HEK293 (cell line): Measurements from ENCODE around the gene SORL1.

Experiments
- CTCF ChIA-PET: fragments of 350-600 bp; formaldehyde crosslinking; extraction: SDS; loops from one replicate; lab custom pipeline; 2021; ENCODE audit warnings: antibody characterized with exemption; lab: Yijun Ruan, JAX
- POLR2A ChIA-PET: fragments of 300-600 bp; formaldehyde crosslinking; extraction: SDS; loops from one replicate; lab custom pipeline; 2020; ENCODE audit warnings: antibody characterized with exemption, inconsistent platforms; lab: Yijun Ruan, JAX
- H3K27ac ChIP-seq: fragments of 200-500 bp; sonication (Bioruptor generic); 2 replicates; pipeline ENCODE4 v1.5.1; 2014; ENCODE audit warnings: low read depth, low read length, control low read depth, inconsistent platforms; ENCODE audit errors: extremely low read depth
- H3K36me3 ChIP-seq, 2 experiments: fragments of 200-500 bp in 1 of 2; sonication (Bioruptor generic) in 1 of 2; 1 replicate in 1 of 2; 2 replicates in 1 of 2; pipeline ENCODE4 v1.5.1; 2014 to 2017; ENCODE audit warnings: inconsistent platforms in 2 of 2, low read length in 2 of 2; ENCODE audit not compliant: control insufficient read depth in 2 of 2, insufficient read depth in 1 of 2
- H3K4me1 ChIP-seq: fragments of 200-500 bp; sonication (Bioruptor generic); 2 replicates; pipeline ENCODE4 v1.5.1; 2014; ENCODE audit warnings: mild to moderate bottlenecking, low read length, inconsistent platforms; ENCODE audit not compliant: control insufficient read depth, insufficient read depth
- H3K4me3 ChIP-seq: 2 replicates; pipeline ENCODE4 v1.5.1; 2011; ENCODE audit warnings: low read depth, mild to moderate bottlenecking, control low read depth, low read length, moderate library complexity
- H3K9me3 ChIP-seq: fragments of 200-500 bp; sonication (Bioruptor generic); 2 replicates; pipeline ENCODE4 v1.5.1; 2014; ENCODE audit warnings: low read depth, low read length, inconsistent platforms; ENCODE audit not compliant: control insufficient read depth, insufficient read depth
- EGR2 ChIP-seq: fragments of 450-650 bp; formaldehyde crosslinking; IDR thresholded peaks from 2 replicates; pipeline ENCODE4 v1.5.1; 2016; ENCODE audit warnings: low read depth, missing biosample characterization, missing genetic modification characterization
- MZF1 ChIP-seq: fragments of 450-650 bp; formaldehyde crosslinking; IDR thresholded peaks from 2 replicates; pipeline ENCODE4 v1.5.1; 2017; ENCODE audit warnings: missing biosample characterization, missing genetic modification characterization, borderline replicate concordance
- PRDM6 ChIP-seq: fragments of 450-650 bp; formaldehyde crosslinking; IDR thresholded peaks from 2 replicates; pipeline ENCODE4 v1.5.1; 2017; ENCODE audit warnings: missing biosample characterization, missing genetic modification characterization
- REST ChIP-seq: fragments of 450-650 bp; formaldehyde crosslinking; IDR thresholded peaks from 2 replicates; pipeline ENCODE4 v1.5.1; 2016; ENCODE audit warnings: missing biosample characterization, missing genetic modification characterization
- TRIM28 ChIP-seq: IDR thresholded peaks from 2 replicates; pipeline ENCODE4 v1.6.1; 2011; ENCODE audit warnings: low read length, control low read depth, borderline replicate concordance
- ZNF112 ChIP-seq: fragments of 450-650 bp; formaldehyde crosslinking; IDR thresholded peaks from 2 replicates; pipeline ENCODE4 v1.5.0; 2017; ENCODE audit warnings: missing biosample characterization, missing genetic modification characterization
- ZNF114 ChIP-seq: fragments of 450-650 bp; formaldehyde crosslinking; IDR thresholded peaks from 2 replicates; pipeline ENCODE4 v1.5.0; 2017; ENCODE audit warnings: missing biosample characterization, missing genetic modification characterization
- ZNF132 ChIP-seq: fragments of 450-650 bp; formaldehyde crosslinking; IDR thresholded peaks from 2 replicates; pipeline ENCODE4 v1.5.1; 2017; ENCODE audit warnings: missing biosample characterization, missing genetic modification characterization, borderline replicate concordance
- ZNF133 ChIP-seq: fragments of 450-650 bp; formaldehyde crosslinking; IDR thresholded peaks from 2 replicates; pipeline ENCODE4 v1.5.1; 2016; ENCODE audit warnings: missing biosample characterization, missing genetic modification characterization
- ZNF140 ChIP-seq: fragments of 450-650 bp; formaldehyde crosslinking; IDR thresholded peaks from 2 replicates; pipeline ENCODE4 v1.5.1; 2016; ENCODE audit warnings: missing biosample characterization, missing genetic modification characterization
- ZNF248 ChIP-seq: fragments of 450-650 bp; formaldehyde crosslinking; IDR thresholded peaks from 2 replicates; pipeline ENCODE4 v1.5.1; 2017; ENCODE audit warnings: missing biosample characterization, missing genetic modification characterization
- ZNF354C ChIP-seq: fragments of 450-650 bp; formaldehyde crosslinking; IDR thresholded peaks from 2 replicates; pipeline ENCODE4 v1.5.1; 2016; ENCODE audit warnings: missing biosample characterization, missing genetic modification characterization, low read depth, borderline replicate concordance
- ZNF521 ChIP-seq: fragments of 450-650 bp; formaldehyde crosslinking; IDR thresholded peaks from 2 replicates; pipeline ENCODE4 v1.5.1; 2017; ENCODE audit warnings: missing biosample characterization, mild to moderate bottlenecking, missing genetic modification characterization
- ZNF548 ChIP-seq: fragments of 450-650 bp; formaldehyde crosslinking; IDR thresholded peaks from 2 replicates; pipeline ENCODE4 v1.5.1; 2016; ENCODE audit warnings: missing biosample characterization, missing genetic modification characterization
- ZNF549 ChIP-seq: fragments of 450-650 bp; IDR thresholded peaks from 2 replicates; pipeline ENCODE4 v1.5.1; 2018; ENCODE audit warnings: missing biosample characterization, missing genetic modification characterization, mild to moderate bottlenecking, inconsistent platforms, moderate library complexity
- ZNF707 ChIP-seq: fragments of 450-650 bp; formaldehyde crosslinking; IDR thresholded peaks from 2 replicates; pipeline ENCODE4 v1.5.1; 2016; ENCODE audit warnings: missing biosample characterization, missing genetic modification characterization
- ZNF785 ChIP-seq: fragments of 450-650 bp; formaldehyde crosslinking; IDR thresholded peaks from 2 replicates; pipeline ENCODE4 v1.5.1; 2016; ENCODE audit warnings: missing biosample characterization, missing genetic modification characterization
- ZNF843 ChIP-seq: fragments of 450-650 bp; formaldehyde crosslinking; IDR thresholded peaks from 2 replicates; pipeline ENCODE4 v1.5.1; 2016; ENCODE audit warnings: missing biosample characterization, missing genetic modification characterization
- TF ChIP-seq, protein P1 (sequence below): fragments of 450-650 bp; formaldehyde crosslinking; IDR thresholded peaks from 2 replicates; pipeline ENCODE4 v1.5.1; 2016; ENCODE audit warnings: missing biosample characterization, missing genetic modification characterization, low read depth
- TF ChIP-seq, protein P2 (sequence below): fragments of 450-650 bp; formaldehyde crosslinking; IDR thresholded peaks from 2 replicates; pipeline ENCODE4 v1.5.0; 2017; ENCODE audit warnings: missing biosample characterization, missing genetic modification characterization, borderline replicate concordance

The SORL1 gene

DNA sequence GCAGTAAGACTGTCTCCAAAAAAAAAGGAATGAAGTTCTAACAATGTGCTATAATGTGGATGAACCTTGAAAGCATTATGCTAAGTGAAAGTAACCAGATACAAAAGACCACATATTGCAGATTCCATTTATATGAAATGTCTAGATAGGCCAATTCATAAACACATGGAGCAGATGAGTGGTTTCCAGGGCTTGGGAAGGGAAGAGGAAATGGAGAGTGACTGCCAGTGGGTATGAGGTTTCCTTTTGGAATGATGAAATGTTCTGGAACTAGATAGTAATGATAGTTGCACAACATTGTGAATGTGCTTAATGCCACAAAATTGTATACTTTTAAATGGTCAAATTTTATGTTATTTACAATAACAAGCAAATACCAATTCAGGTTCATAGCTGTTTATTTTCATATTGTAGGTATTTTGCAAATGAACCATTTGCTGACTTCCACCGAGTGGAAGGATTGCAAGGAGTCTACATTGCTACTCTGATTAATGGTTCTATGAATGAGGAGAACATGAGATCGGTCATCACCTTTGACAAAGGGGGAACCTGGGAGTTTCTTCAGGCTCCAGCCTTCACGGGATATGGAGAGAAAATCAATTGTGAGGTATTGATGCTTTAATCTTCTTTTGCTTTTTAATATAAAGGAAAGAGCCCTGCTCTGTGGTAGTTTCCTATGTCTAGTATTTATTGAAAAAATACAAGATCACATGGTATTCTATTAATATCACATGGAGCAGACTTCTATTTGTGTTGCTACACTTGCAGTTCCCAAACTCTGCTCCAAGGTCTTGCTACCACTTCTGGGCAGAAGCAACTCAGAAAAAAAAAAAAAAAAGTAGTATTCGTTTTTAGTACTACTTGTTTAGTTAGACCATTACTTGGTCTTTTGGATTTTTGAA, 68.4 kb downstream of the SORL1 start:
- ChIA-PET POLR2A (no interaction called here), CTCF (no interaction called here)
- Histone ChIP-seq H3K4me3 (no peak overlapping the region), H3K27ac (no peak overlapping the region), H3K4me1 (no peaks in the 10 kb centered on the region), H3K9me3 (no peaks in the 10 kb centered on the region), H3K36me3 (no peaks in the 10 kb centered on the region)
- no peak for TF ChIP-seq ZNF114 (tag by site-specific recombination)
- no peak for TF ChIP-seq ZNF843
- TF ChIP-seq ZNF354C (tag by site-specific recombination): no peak
- TF ChIP-seq ZNF707: no peak
- no peak for TF ChIP-seq ZNF133 (tag by site-specific recombination)
- TF ChIP-seq ZNF140 (tag by site-specific recombination): no peak
- TF ChIP-seq ZNF785: no peak
- TF ChIP-seq TRIM28: no peak
- TF ChIP-seq ZNF248 (tag by site-specific recombination): no peak
- no peak for TF ChIP-seq REST (tag by site-specific recombination)
- TF ChIP-seq, protein P1, sequence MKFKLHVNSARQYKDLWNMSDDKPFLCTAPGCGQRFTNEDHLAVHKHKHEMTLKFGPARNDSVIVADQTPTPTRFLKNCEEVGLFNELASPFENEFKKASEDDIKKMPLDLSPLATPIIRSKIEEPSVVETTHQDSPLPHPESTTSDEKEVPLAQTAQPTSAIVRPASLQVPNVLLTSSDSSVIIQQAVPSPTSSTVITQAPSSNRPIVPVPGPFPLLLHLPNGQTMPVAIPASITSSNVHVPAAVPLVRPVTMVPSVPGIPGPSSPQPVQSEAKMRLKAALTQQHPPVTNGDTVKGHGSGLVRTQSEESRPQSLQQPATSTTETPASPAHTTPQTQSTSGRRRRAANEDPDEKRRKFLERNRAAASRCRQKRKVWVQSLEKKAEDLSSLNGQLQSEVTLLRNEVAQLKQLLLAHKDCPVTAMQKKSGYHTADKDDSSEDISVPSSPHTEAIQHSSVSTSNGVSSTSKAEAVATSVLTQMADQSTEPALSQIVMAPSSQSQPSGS: no peak
- no peak for TF ChIP-seq EGR2
- TF ChIP-seq MZF1: no peak
- TF ChIP-seq, protein P2, sequence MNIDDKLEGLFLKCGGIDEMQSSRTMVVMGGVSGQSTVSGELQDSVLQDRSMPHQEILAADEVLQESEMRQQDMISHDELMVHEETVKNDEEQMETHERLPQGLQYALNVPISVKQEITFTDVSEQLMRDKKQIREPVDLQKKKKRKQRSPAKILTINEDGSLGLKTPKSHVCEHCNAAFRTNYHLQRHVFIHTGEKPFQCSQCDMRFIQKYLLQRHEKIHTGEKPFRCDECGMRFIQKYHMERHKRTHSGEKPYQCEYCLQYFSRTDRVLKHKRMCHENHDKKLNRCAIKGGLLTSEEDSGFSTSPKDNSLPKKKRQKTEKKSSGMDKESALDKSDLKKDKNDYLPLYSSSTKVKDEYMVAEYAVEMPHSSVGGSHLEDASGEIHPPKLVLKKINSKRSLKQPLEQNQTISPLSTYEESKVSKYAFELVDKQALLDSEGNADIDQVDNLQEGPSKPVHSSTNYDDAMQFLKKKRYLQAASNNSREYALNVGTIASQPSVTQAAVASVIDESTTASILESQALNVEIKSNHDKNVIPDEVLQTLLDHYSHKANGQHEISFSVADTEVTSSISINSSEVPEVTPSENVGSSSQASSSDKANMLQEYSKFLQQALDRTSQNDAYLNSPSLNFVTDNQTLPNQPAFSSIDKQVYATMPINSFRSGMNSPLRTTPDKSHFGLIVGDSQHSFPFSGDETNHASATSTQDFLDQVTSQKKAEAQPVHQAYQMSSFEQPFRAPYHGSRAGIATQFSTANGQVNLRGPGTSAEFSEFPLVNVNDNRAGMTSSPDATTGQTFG: no peak
- TF ChIP-seq ZNF549 (tag by site-specific recombination): no peak
- TF ChIP-seq ZNF112 (tag by site-specific recombination): no peak
- no peak for TF ChIP-seq ZNF548 (tag by site-specific recombination)
- no peak for TF ChIP-seq ZNF132 (tag by site-specific recombination)
- no peak for TF ChIP-seq ZNF521 (tag by site-specific recombination)
- TF ChIP-seq PRDM6: no peak
